ENCODE data around the gene MTX1.

DNA sequence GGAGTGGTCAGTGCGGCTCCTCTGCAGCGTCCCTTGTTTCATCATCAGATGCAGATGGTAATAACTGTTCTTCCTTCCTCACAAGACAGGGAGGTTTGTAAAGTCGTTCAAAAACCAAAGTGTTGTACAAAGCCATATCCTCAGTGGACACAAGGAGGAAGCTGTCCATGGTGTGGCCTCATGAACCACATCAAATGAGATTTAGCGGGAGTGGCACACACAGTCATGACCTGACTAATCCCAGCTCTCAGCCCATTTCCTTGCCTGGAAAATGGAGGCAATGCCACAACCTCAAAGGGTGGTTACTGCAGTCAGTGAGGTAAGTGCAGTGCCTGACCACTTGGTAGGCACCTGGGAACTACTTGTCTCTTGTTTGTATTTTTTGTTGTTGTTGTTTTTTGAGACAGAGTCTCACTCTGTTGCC is 33.4 kb downstream of the MTX1 start:
- TF ChIP-seq POLR2A (IDR thresholded peaks at IDR 0.05) (no peak), CTCF (IDR thresholded peaks at IDR 0.05) (no peak)

Measured in lower leg skin (tissue), 3 donors.